Endothelial cell (in vitro differentiated cells): ENCODE measurements around the gene DDX55. TPM values are rescaled to one million over a fixed set of nuclear protein-coding genes. Genes with fewer than 3 reads are reported as not detected.
A peak's percentile ranks its signal among the peaks of the same experiment; 100 is the strongest.

Experiments used
- DNase-seq: peaks from one replicate; pipeline ENCODE4 v3.0.0; 2021; ENCODE audit warnings: low spot score
- H3K27ac Mint-ChIP-seq: one replicate; pipeline ENCODE4 v1.8.0; 2021; ENCODE audit warnings: mixed read lengths, inconsistent platforms; ENCODE audit not compliant: unreplicated experiment
- H3K27me3 Mint-ChIP-seq: one replicate; pipeline ENCODE4 v1.8.0; 2021; ENCODE audit warnings: mild to moderate bottlenecking, moderate library complexity, mixed read lengths, inconsistent platforms; ENCODE audit not compliant: unreplicated experiment
- H3K36me3 Mint-ChIP-seq: one replicate; pipeline ENCODE4 v1.8.0; 2021; ENCODE audit warnings: mild to moderate bottlenecking, low read depth, mixed read lengths, inconsistent platforms; ENCODE audit not compliant: unreplicated experiment
- H3K4me1 Mint-ChIP-seq: one replicate; pipeline ENCODE4 v1.8.0; 2021; ENCODE audit warnings: mild to moderate bottlenecking, mixed read lengths, inconsistent platforms; ENCODE audit not compliant: unreplicated experiment
- H3K4me3 Mint-ChIP-seq: one replicate; pipeline ENCODE4 v1.8.0; 2021; ENCODE audit warnings: mild to moderate bottlenecking, mixed read lengths, inconsistent platforms; ENCODE audit not compliant: unreplicated experiment
- H3K9me3 Mint-ChIP-seq: one replicate; pipeline ENCODE4 v1.8.0; 2021; ENCODE audit warnings: mixed read lengths, inconsistent platforms; ENCODE audit not compliant: unreplicated experiment
- CTCF ChIP-seq: fragments of 200-600 bp; sonication (generic); IDR thresholded peaks from one replicate; pipeline ENCODE4 v1.5.0; 2021; ENCODE audit warnings: antibody characterized with exemption; ENCODE audit not compliant: unreplicated experiment
- total RNA-seq: library from RNA; stranded (reverse); fragmentation: NEBNext Ultra II Directional; extraction: Animal tissue kit (Norgen Biotek cat#: 25700); gene quantifications from one replicate; pipeline ENCODE4 v1.2.1, GENCODE V29; 2021; ENCODE audit not compliant: unreplicated experiment

The DDX55 gene
- total RNA-seq, 1 donor from 2014 or later = 16.8 TPM

GRCh38 chr12:123621619-123622530 is 20.0 kb downstream of the DDX55 start:
- Mint-ChIP-seq H3K4me3 (no peak overlapping the region), H3K27ac (no peak overlapping the region), H3K36me3 (peaks cover 40% of the 10 kb centered on the region), H3K4me1 (no peaks in the 10 kb centered on the region), H3K9me3 (no peaks in the 10 kb centered on the region), H3K27me3 (peaks cover 2% of the 10 kb centered on the region)
- no peak for DNase-seq
- TF ChIP-seq CTCF = no peak

GRCh38 chr12:123633379-123634141 is 31.7 kb downstream of the DDX55 start, which contains the start of the genes EIF2B1 and GTF2H3:
Gene EIF2B1 (minus strand): TSS chr12:123633686. CDS start chr12:123633557, 129 bp downstream.
Gene GTF2H3 (plus strand): TSS chr12:123633829. CDS start chr12:123633860, 31 bp downstream.
- Mint-ChIP-seq H3K9me3 (no peaks in the 10 kb centered on the region), H3K36me3 (peaks cover 25% of the 10 kb centered on the region), H3K4me3 (peak within 1 kb of the TSS; percentile 98), H3K27me3 (peaks cover 10% of the 10 kb centered on the region), H3K27ac (peak within 1 kb of the TSS; percentile 90), H3K4me1 (peaks cover 16% of the 10 kb centered on the region)
- no peak for TF ChIP-seq CTCF
- DNase-seq = peak; percentile 93

- H3K27ac Mint-ChIP-seq = peak overlapping the region; percentile 90
- TF ChIP-seq CTCF = no peak
- peak overlapping the region; percentile 98 for H3K4me3 Mint-ChIP-seq
- H3K4me1 Mint-ChIP-seq = peaks cover 16% of the 10 kb centered on the region
- H3K36me3 Mint-ChIP-seq = peaks cover 19% of the 10 kb centered on the region
- peaks cover 10% of the 10 kb centered on the region for H3K27me3 Mint-ChIP-seq
- DNase-seq = peak; percentile 4
- no peaks in the 10 kb centered on the region for H3K9me3 Mint-ChIP-seq
These were observed 32.3 kb downstream of the DDX55 start for GRCh38 chr12:123634142-123634561.

GRCh38 chr12:123643911-123644310 is 42.0 kb downstream of the DDX55 start:
- H3K27me3 Mint-ChIP-seq = no peaks in the 10 kb centered on the region
- TF ChIP-seq CTCF = no peak
- H3K36me3 Mint-ChIP-seq = peaks cover 6% of the 10 kb centered on the region
- no peak overlapping the region for H3K27ac Mint-ChIP-seq
- H3K4me3 Mint-ChIP-seq = no peak overlapping the region
- H3K9me3 Mint-ChIP-seq = no peaks in the 10 kb centered on the region
- no peaks in the 10 kb centered on the region for H3K4me1 Mint-ChIP-seq
- no peak for DNase-seq
